TTC549 (cell line): ENCODE results near the gene GABRR1.
"Not testable (repeated sequence)": the region's sequence is repeated elsewhere in the genome, so short reads cannot be mapped to it uniquely, and the experiment has no call there.

ENCODE experiments used
- FAIRE-seq: peaks from 2 replicates; lab custom pipeline; 2012; peaks lifted over from hg19 to GRCh38; lab: Jason Lieb, UNC

GABRR1 gene

GRCh38 chr6:89154131-89154530, 63.0 kb downstream of the GABRR1 start:
- FAIRE-seq, result peak; percentile 25

- FAIRE-seq, result no peak
These were observed 69.0 kb downstream of the GABRR1 start for GRCh38 chr6:89148016-89148750.

GRCh38 chr6:89146718-89147700, 70.1 kb downstream of the GABRR1 start:
- no peak for FAIRE-seq

GRCh38 chr6:89145956-89146717, 71.0 kb downstream of the GABRR1 start, which contains the start of gene PM20D2:
Gene PM20D2 (plus strand): TSS chr6:89146055. CDS start chr6:89146145, 90 bp downstream.
- no peak for FAIRE-seq

GRCh38 chr6:89145091-89145955, 71.8 kb downstream of the GABRR1 start:
- peak; percentile 56 for FAIRE-seq

- FAIRE-seq, result no peak
These were observed 72.7 kb downstream of the GABRR1 start for GRCh38 chr6:89144354-89144906.

GRCh38 chr6:89140347-89141156, 76.6 kb downstream of the GABRR1 start:
- no peak for FAIRE-seq

GRCh38 chr6:89139509-89140346, 77.4 kb downstream of the GABRR1 start:
- no peak for FAIRE-seq

- no peak for FAIRE-seq
These were observed 79.0 kb downstream of the GABRR1 start for GRCh38 chr6:89138173-89138572.

GRCh38 chr6:89134723-89135122, 82.4 kb downstream of the GABRR1 start:
- FAIRE-seq, result no peak

- no peak for FAIRE-seq
These were observed 83.2 kb downstream of the GABRR1 start for GRCh38 chr6:89133981-89134380.

- FAIRE-seq, result no peak
These were observed 85.1 kb downstream of the GABRR1 start for GRCh38 chr6:89132057-89132456.

- no peak for FAIRE-seq
These were observed 85.6 kb downstream of the GABRR1 start for GRCh38 chr6:89131599-89131998.

- not testable (repeated sequence) for FAIRE-seq
These were observed 88.9 kb downstream of the GABRR1 start for GRCh38 chr6:89128256-89128671.
